ENCODE results near the gene USP21. TPM values are rescaled to one million over a fixed set of nuclear protein-coding genes. Genes with fewer than 3 reads are reported as not detected.

The USP21 gene
- polyA plus RNA-seq, 2 of the 4 experiments (the other 2 are of a cell fraction) = 22.6 to 23.6 TPM

DNA sequence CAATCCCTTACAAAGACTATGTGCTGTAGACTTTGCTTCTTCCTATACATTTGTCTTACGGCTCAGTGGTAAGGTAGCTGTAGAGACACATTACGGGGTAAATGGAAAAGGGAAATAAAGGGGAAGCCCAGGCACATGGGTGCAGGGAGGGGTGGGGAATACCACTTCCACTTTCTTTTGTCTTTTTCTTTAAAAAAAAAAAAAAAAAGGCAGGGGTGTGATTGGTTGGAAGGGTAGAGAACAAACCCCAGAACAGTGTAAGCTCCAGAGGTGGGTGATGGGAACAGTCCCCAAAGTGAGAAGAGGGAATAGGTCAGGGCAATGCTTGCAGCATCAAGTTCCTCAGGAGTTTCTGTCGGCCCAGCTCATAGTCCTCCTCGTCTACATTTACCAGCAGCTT, 37.5 kb upstream of the USP21 start:
- Histone ChIP-seq H3K9me3 (no peaks in the 10 kb centered on the region), H3K4me2 (no peak overlapping the region), H3K4me3 (no peak overlapping the region), H3K4me1 (peaks cover 17% of the 10 kb centered on the region), H3K27ac (no peak overlapping the region)
- TF ChIP-seq NR3C1 (IDR thresholded peaks at IDR 0.05) (no peak), HOXB5 (CRISPR knock-in tag; IDR thresholded peaks at IDR 0.05) (no peak), MAFK (IDR thresholded peaks at IDR 0.05; ENCODE audit: partially characterized antibody) (no peak), HEYL (CRISPR knock-in tag; IDR thresholded peaks at IDR 0.05) (no peak), SREBF2 (IDR thresholded peaks at IDR 0.05) (no peak), POLR2A (IDR thresholded peaks at IDR 0.05; ENCODE audit: low read length) (no peak), ZFP36 (IDR thresholded peaks at IDR 0.05; ENCODE audit: borderline replicate concordance, partially characterized antibody) (no peak), JUN (IDR thresholded peaks at IDR 0.05) (no peak)
- TF ChIP-seq, protein P1, sequence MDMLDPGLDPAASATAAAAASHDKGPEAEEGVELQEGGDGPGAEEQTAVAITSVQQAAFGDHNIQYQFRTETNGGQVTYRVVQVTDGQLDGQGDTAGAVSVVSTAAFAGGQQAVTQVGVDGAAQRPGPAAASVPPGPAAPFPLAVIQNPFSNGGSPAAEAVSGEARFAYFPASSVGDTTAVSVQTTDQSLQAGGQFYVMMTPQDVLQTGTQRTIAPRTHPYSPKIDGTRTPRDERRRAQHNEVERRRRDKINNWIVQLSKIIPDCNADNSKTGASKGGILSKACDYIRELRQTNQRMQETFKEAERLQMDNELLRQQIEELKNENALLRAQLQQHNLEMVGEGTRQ (IDR thresholded peaks at IDR 0.05) = no peak
- TF ChIP-seq, protein P2, sequence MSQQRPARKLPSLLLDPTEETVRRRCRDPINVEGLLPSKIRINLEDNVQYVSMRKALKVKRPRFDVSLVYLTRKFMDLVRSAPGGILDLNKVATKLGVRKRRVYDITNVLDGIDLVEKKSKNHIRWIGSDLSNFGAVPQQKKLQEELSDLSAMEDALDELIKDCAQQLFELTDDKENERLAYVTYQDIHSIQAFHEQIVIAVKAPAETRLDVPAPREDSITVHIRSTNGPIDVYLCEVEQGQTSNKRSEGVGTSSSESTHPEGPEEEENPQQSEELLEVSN (IDR thresholded peaks at IDR 0.05; ENCODE audit: borderline replicate concordance, low read depth) = no peak
- TF ChIP-seq, protein P3, sequence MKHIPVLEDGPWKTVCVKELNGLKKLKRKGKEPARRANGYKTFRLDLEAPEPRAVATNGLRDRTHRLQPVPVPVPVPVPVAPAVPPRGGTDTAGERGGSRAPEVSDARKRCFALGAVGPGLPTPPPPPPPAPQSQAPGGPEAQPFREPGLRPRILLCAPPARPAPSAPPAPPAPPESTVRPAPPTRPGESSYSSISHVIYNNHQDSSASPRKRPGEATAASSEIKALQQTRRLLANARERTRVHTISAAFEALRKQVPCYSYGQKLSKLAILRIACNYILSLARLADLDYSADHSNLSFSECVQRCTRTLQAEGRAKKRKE (CRISPR knock-in tag; IDR thresholded peaks at IDR 0.05; ENCODE audit: low read depth) = no peak
- FAIRE-seq (no peak), DNase-seq (ENCODE audit: low read depth in 1 of 2, low spot score in 1 of 2) (no peak), ATAC-seq (no peak)
- POLR2A ChIA-PET = interaction anchor here (2.0 kb wide), 1 partner anchor 11 kb away, joined by 10 read pairs; the partner anchor contains the start of gene DEDD
- CTCF ChIA-PET = interaction anchor here (1.0 to 1.3 kb wide), 4 partner anchors 13 to 253 kb away, joined by 3 to 6 read pairs (median 3); no protein-coding TSS in a partner anchor
- 83% methylated on average over 4 of the region's 4 CpGs for WGBS (ENCODE audit: missing lambda C conversion rate)

DNA sequence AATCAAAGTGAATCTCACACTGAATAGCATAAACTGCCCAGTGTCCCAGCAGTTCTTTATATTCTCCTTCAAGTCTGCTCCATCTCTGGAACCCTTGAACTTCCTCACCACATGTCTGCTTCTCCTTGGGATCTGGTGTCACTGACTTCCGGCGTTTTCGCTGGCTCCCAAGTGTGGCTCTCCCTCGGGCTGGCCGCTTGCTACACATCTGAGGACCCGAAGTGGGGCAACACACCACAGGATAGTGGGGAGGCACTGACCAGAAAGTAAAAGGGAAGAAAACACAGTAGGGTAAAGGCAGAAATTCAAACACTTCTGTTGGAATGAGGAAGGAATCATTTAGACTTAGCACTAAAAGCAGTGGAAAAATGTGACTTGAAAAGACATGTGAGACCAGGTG, 36.3 kb upstream of the USP21 start:
- H3K9me3 ChIP-seq = no peaks in the 10 kb centered on the region
- no peak for FAIRE-seq
- DNase-seq (ENCODE audit: low read depth in 1 of 2, low spot score in 1 of 2) = no peak
- peaks cover 16% of the 10 kb centered on the region for H3K4me1 ChIP-seq
- TF ChIP-seq, protein P4, sequence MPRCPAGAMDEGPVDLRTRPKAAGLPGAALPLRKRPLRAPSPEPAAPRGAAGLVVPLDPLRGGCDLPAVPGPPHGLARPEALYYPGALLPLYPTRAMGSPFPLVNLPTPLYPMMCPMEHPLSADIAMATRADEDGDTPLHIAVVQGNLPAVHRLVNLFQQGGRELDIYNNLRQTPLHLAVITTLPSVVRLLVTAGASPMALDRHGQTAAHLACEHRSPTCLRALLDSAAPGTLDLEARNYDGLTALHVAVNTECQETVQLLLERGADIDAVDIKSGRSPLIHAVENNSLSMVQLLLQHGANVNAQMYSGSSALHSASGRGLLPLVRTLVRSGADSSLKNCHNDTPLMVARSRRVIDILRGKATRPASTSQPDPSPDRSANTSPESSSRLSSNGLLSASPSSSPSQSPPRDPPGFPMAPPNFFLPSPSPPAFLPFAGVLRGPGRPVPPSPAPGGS (IDR thresholded peaks at IDR 0.05) = no peak
- TF ChIP-seq HOXB5 (CRISPR knock-in tag; IDR thresholded peaks at IDR 0.05) (no peak), RCOR1 (IDR thresholded peaks at IDR 0.05; ENCODE audit: low read depth, low read length) (no peak), RFX5 (IDR thresholded peaks at IDR 0.05) (no peak), HEYL (CRISPR knock-in tag; IDR thresholded peaks at IDR 0.05) (no peak), MYC (IDR thresholded peaks at IDR 0.05; ENCODE audit: borderline replicate concordance, low read length) (no peak), RAD21 (conservative IDR thresholded peaks at IDR 0.05 in 1 of 2, IDR thresholded peaks at IDR 0.05 in 1 of 2) (no peak), NPAS2 (CRISPR knock-in tag; IDR thresholded peaks at IDR 0.05; ENCODE audit: borderline replicate concordance) (no peak), EHMT2 (IDR thresholded peaks at IDR 0.05; ENCODE audit: low read depth) (no peak), ZFP36 (IDR thresholded peaks at IDR 0.05; ENCODE audit: borderline replicate concordance, partially characterized antibody) (no peak), PHF8 (IDR thresholded peaks at IDR 0.05; ENCODE audit: borderline replicate concordance, low read depth) (no peak), BHLHE40 (IDR thresholded peaks at IDR 0.05; ENCODE audit: low read depth, low read length) (no peak), CEBPB (IDR thresholded peaks at IDR 0.05) (no peak), CBX8 (IDR thresholded peaks at IDR 0.05) (no peak), TP53 (CRISPR knock-in tag; IDR thresholded peaks at IDR 0.05) (no peak), MAFK (IDR thresholded peaks at IDR 0.05; ENCODE audit: partially characterized antibody) (no peak), ESRRA (IDR thresholded peaks at IDR 0.05; ENCODE audit: borderline replicate concordance, low read length) (no peak)
- TF ChIP-seq, protein P1 (IDR thresholded peaks at IDR 0.05) = no peak
- TF ChIP-seq, protein P2 (IDR thresholded peaks at IDR 0.05; ENCODE audit: borderline replicate concordance, low read depth) = no peak
- no peak overlapping the region for H3K4me2 ChIP-seq
- CTCF ChIA-PET = interaction anchor here (0.9 to 1.2 kb wide), 2 partner anchors 12 to 25 kb away, joined by 3 read pairs; partner anchors contain the start of gene KLHDC9
- no peak overlapping the region for H3K27ac ChIP-seq
- 92% methylated on average over 6 of the region's 6 CpGs for WGBS (ENCODE audit: missing lambda C conversion rate)
- POLR2A ChIA-PET = interaction anchor here (1.5 kb wide), 1 partner anchor 9 kb away, joined by 3 read pairs; the partner anchor contains the start of gene DEDD
- ATAC-seq = no peak
- no peak overlapping the region for H3K4me3 ChIP-seq
